ENCODE data around the gene FBLN7.

DNA sequence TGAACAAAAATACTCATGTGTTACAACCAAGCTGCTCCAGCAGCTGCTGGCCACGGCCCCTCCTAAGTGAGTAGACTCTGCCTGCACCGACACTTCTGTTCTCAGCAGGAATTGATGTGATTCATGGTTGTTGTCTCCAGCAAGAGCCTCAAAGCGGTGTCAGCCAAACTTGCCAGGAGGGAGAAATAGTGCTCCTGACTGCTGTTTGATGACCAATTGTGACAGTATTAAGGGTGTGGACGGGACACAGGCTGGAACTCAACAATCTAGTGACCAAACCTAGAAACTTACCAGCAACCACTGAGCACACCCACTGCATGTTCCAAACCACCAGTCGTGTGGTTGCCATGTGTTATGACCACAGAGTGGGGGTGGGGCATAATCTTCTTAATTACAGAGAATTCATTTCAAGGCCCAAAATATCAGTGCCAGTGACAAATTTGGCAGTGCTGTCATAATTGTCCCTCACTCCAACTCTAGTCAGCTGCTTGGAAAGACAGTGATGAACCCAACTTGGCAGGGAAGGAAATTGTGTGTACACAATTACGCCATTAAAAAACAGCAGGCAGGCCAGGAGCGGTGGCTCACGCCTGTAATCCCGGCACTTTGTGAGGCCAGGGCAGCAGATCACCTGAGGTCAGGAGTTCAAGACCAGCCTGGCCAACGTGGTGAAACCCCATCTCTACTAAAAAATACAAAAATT is 30.4 kb downstream of the FBLN7 start:
- TF ChIP-seq, protein P1, sequence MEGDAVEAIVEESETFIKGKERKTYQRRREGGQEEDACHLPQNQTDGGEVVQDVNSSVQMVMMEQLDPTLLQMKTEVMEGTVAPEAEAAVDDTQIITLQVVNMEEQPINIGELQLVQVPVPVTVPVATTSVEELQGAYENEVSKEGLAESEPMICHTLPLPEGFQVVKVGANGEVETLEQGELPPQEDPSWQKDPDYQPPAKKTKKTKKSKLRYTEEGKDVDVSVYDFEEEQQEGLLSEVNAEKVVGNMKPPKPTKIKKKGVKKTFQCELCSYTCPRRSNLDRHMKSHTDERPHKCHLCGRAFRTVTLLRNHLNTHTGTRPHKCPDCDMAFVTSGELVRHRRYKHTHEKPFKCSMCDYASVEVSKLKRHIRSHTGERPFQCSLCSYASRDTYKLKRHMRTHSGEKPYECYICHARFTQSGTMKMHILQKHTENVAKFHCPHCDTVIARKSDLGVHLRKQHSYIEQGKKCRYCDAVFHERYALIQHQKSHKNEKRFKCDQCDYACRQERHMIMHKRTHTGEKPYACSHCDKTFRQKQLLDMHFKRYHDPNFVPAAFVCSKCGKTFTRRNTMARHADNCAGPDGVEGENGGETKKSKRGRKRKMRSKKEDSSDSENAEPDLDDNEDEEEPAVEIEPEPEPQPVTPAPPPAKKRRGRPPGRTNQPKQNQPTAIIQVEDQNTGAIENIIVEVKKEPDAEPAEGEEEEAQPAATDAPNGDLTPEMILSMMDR (IDR thresholded peaks at IDR 0.05), result no peak
- TF ChIP-seq POLR2A (IDR thresholded peaks at IDR 0.05), result no peak
